K562 (cell line): Measurements from ENCODE around the gene MINK1. TPM values are rescaled to one million over a fixed set of nuclear protein-coding genes. Genes with fewer than 3 reads are reported as not detected.

Experiments used
- ATAC-seq: fragments of 200-7000 bp; cut with Tn5 transposase; 3 replicates; pipeline ENCODE4 v1.9.1; 2020; ENCODE audit warnings: moderate library complexity
- BruUV-seq: library from RNA; stranded (reverse); fragments of 400-500 nt; replicated peaks from 2 replicates; lab custom pipeline; 2021; lab: Mats Ljungman, UMichigan
- CTCF ChIA-PET: fragments of 300-600 bp; formaldehyde crosslinking; extraction: SDS; loops from one replicate; lab custom pipeline; 2021; ENCODE audit warnings: low intra/inter-chr PET ratio; lab: Yijun Ruan, JAX
- POLR2A ChIA-PET: fragments of 300-600, 350-650 bp; sonication (Branson Sonifier 250); formaldehyde crosslinking; extraction: SDS; loops from one replicate; lab custom pipeline; 2021; ENCODE audit warnings: antibody characterized with exemption, inconsistent platforms; lab: Yijun Ruan, JAX
- DNase-seq, 4 experiments: peaks; one replicate each; pipeline versions ENCODE4 v3.0.0 to v3.0.0-alpha.2; 2011 to 2018; ENCODE audit warnings: low spot score in 3 of 4, mixed read lengths in 3 of 4; ENCODE audit errors: extremely low read depth in 1 of 4
- FAIRE-seq: peaks from 2 replicates; lab custom pipeline; 2011; peaks lifted over from hg19 to GRCh38; lab: Jason Lieb, UNC
- H2AFZ ChIP-seq: 2 replicates; pipeline ENCODE4 v1.6.0; 2011; ENCODE audit warnings: low read depth, low read length, control low read depth, inconsistent platforms
- H3K27ac ChIP-seq: fragments of 200-600 bp; 3 replicates; pipeline ENCODE4 v1.8.0; 2011; ENCODE audit warnings: low read depth, mild to moderate bottlenecking, control low read depth, inconsistent platforms, low read length, moderate library complexity, mixed read lengths; ENCODE audit errors: extremely low read depth
- H3K27me3 ChIP-seq, 2 experiments: fragments of 300-600 bp in 1 of 2; 2 replicates in 1 of 2; 3 replicates in 1 of 2; pipeline versions ENCODE4 v1.6.0 to v1.8.0; 2011; ENCODE audit warnings: inconsistent platforms in 2 of 2, low read length in 2 of 2, mild to moderate bottlenecking in 1 of 2, mixed read lengths in 1 of 2, moderate library complexity in 1 of 2; ENCODE audit not compliant: control insufficient read depth in 2 of 2, insufficient read depth in 2 of 2
- H3K36me3 ChIP-seq: fragments of 300-600 bp; 3 replicates; pipeline ENCODE4 v1.8.0; 2011; ENCODE audit warnings: mild to moderate bottlenecking, low read length, inconsistent platforms; ENCODE audit not compliant: control insufficient read depth, insufficient read depth
- H3K4me1 ChIP-seq, 2 experiments: fragments of 200-600 bp in 1 of 2; replicated peaks in 1 of 2; 2 replicates in 1 of 2; 3 replicates in 1 of 2; pipeline versions ENCODE4 v1.5.1 to v1.8.0; 2011; ENCODE audit warnings: inconsistent platforms in 2 of 2, low read length in 2 of 2, mild to moderate bottlenecking in 1 of 2, mixed read lengths in 1 of 2, moderate library complexity in 1 of 2; ENCODE audit not compliant: control insufficient read depth in 2 of 2, insufficient read depth in 2 of 2
- H3K4me2 ChIP-seq: 2 replicates; pipeline ENCODE4 v1.6.1; 2011; ENCODE audit warnings: low read length, control low read depth, inconsistent platforms, mixed read lengths; ENCODE audit not compliant: insufficient read depth
- H3K4me3 ChIP-seq: fragments of 200-600 bp; sonication (generic), shearing (Covaris generic); 2 replicates; pipeline ENCODE4 v1.5.1; 2016; ENCODE audit warnings: control low read depth, inconsistent platforms
- H3K79me2 ChIP-seq: fragments of 200-600 bp; 3 replicates; pipeline ENCODE4 v1.8.0; 2011; ENCODE audit warnings: low read length, inconsistent platforms; ENCODE audit not compliant: control insufficient read depth, insufficient read depth
- H3K9ac ChIP-seq, 2 experiments: 2 replicates each; pipeline versions ENCODE4 v1.6.0 to v1.6.1; 2011; ENCODE audit warnings: low read depth in 2 of 2, low read length in 2 of 2, control low read depth in 1 of 2, inconsistent platforms in 1 of 2, mild to moderate bottlenecking in 1 of 2, mixed read lengths in 1 of 2; ENCODE audit not compliant: insufficient read depth in 1 of 2
- H3K9me1 ChIP-seq: one replicate; pipeline ENCODE4 v1.6.0; 2011; ENCODE audit warnings: inconsistent platforms, mild to moderate bottlenecking, low read length, moderate library complexity; ENCODE audit not compliant: control insufficient read depth, insufficient read depth
- H3K9me3 ChIP-seq: replicated peaks from 2 replicates; pipeline ENCODE4 v1.5.1; 2011; ENCODE audit warnings: low read depth, low read length, inconsistent platforms; ENCODE audit not compliant: control insufficient read depth, insufficient read depth
- H4K20me1 ChIP-seq: replicated peaks from 2 replicates; pipeline ENCODE4 v1.6.1; 2011; ENCODE audit warnings: low read length, inconsistent platforms, mixed read lengths; ENCODE audit not compliant: control insufficient read depth, insufficient read depth
- MEF2A ChIP-seq: IDR thresholded peaks from 2 replicates; pipeline ENCODE4 v1.6.1; 2011; ENCODE audit warnings: low read depth, mild to moderate bottlenecking, low read length, moderate library complexity; ENCODE audit not compliant: control insufficient read depth
- MNT ChIP-seq, 2 experiments: fragments of 450-650 bp; conservative IDR thresholded peaks; 2 replicates each; pipeline ENCODE4 v1.6.1; 2017; ENCODE audit warnings: mild to moderate bottlenecking in 2 of 2, moderate library complexity in 2 of 2
- WGBS: fragments of 100-300 bp; shearing (Covaris generic); methylation state at CpG from one replicate; pipeline ENCODE4 v1.1.6; 2016; ENCODE audit warnings: low coverage, mixed read lengths; ENCODE audit not compliant: insufficient coverage; ENCODE audit errors: missing lambda C conversion rate; 5-methylcytosine and 5-hydroxymethylcytosine counted together
- in situ Hi-C: fragments of 300-500 bp; cut with MboI; formaldehyde crosslinking; loops from 4 replicates; pipeline ENCODE4 v1.15.0; 2018; ENCODE audit warnings: inconsistent platforms, mixed read lengths
- intact Hi-C: fragments of 100-400 bp; cut with micrococcal nuclease; formaldehyde crosslinking; loops from 2 replicates; pipeline ENCODE4 v1.14.2; 2022
- polyA plus RNA-seq, 8 experiments: library from polyadenylated mRNA; depleted of rRNA in 4 of 8; stranded (reverse) in 5 of 8; unstranded in 3 of 8; fragments of >200 nt; fragmentation: Nextera tagmentation in 2 of 8; fragmentation: Illumina TruSeq in 1 of 8; extraction: Ambion mirVana in 2 of 8; extraction: Trizol in 1 of 8; gene quantifications; 2 replicates each; pipeline versions ENCODE4 v1.2.1 to v1.2.3, GENCODE V29; 2011 to 2014; ENCODE audit warnings: inconsistent platforms in 1 of 8, missing spikeins in 1 of 8
- total RNA-seq, 7 experiments: library from RNA; depleted of rRNA in 6 of 7; stranded (reverse); fragments of >200 nt in 6 of 7; fragmentation: Illumina TruSeq in 2 of 7; extraction: Trizol in 2 of 7; gene quantifications; 2 replicates each; pipeline versions ENCODE4 v1.2.1 to v1.2.3, GENCODE V29; 2011 to 2021; ENCODE audit warnings: low replicate concordance in 1 of 7

MINK1 gene
- total and polyA plus RNA-seq, 9 of the 15 experiments (the other 6 are each of a cell fraction or from before 2014, with no cell fraction given): 0.11 to 54.2 (median 14.9) TPM

DNA sequence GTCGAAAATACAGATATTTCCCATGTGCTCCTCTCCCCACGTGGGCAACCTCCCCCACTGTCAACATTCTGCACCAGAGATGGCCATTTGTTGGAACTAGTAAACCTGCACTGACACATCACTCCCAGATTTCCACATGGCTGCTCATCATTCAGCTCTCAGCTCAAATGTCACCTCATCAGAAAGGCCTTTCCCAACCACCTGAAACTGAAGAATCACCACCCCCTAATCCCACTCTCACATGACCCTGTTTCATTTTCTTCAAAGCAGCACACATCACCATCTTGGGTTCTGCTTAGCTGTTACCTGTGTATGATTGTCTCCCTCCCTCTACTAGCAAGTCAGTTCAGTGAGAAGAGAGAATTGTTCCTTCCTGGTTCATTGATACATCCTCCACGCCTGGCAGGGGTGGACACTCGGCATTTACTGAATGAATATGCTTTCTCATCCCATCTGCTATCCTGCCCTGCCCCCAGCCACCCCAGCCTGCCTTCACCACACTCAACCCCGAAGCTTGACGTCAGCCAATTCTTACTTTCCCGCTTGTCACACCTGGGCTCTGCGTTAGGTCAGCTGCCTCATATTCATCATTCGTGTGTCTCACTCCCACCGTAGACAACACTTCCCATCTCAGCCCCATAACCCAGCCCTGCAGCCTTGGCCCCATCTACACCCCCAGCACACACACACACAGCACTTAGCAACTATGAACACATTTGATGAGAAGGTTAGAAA, 32.5 kb upstream of the MINK1 start:
- BruUV-seq: no TSS peak
- intact Hi-C loops (no loop called here), in situ Hi-C loops (loop anchor here (5.0 kb wide), 1 partner anchor 82 kb away; no protein-coding TSS in a partner anchor)
- Histone ChIP-seq H3K9ac (no peak overlapping the region), H3K9me1 (no peaks in the 10 kb centered on the region), H4K20me1 (no peaks in the 10 kb centered on the region), H3K4me3 (no peak overlapping the region), H3K9me3 (no peaks in the 10 kb centered on the region), H2AFZ (no peak overlapping the region), H3K36me3 (peaks cover 19% of the 10 kb centered on the region; the same call in 2 of the 3 replicates), H3K4me1 (peaks cover 0 to 5% of the 10 kb centered on the region in 2 experiments; a peak in 2 of 5 replicates), H3K27ac (no peak overlapping the region), H3K27me3 (no peaks in the 10 kb centered on the region), H3K4me2 (no peak overlapping the region), H3K79me2 (peaks cover 15% of the 10 kb centered on the region)
- peak in 1 of 4 experiments; percentile 10 for DNase-seq
- ChIA-PET POLR2A (interaction anchor here (0.7 kb wide), 1 partner anchor 27 kb away, joined by 4 read pairs; no protein-coding TSS in a partner anchor), CTCF (no interaction called here)
- no peak for ATAC-seq
- FAIRE-seq: no peak
- TF ChIP-seq MEF2A (no peak), MNT (conservative IDR thresholded peaks at IDR 0.05) (peak in 1 of 2 experiments; percentile 25; a peak in 1 of 4 replicates)
- 36% methylated on average over 9 of the region's 10 CpGs for WGBS
